Bladder microvascular endothelial cell (primary cell): ENCODE results near the gene USP32. TPM values are rescaled to one million over a fixed set of nuclear protein-coding genes. Genes with fewer than 3 reads are reported as not detected.

Experiments used
- total RNA-seq: library from RNA; depleted of rRNA; stranded (reverse); fragments of >200 nt; gene quantifications from 2 replicates; pipeline ENCODE4 v1.2.3, GENCODE V29; 2014

The USP32 gene
- total RNA-seq, result 27.0 and 72.5 TPM in 2 replicates

GRCh38 chr17:60392042-60392844, at the start of gene USP32:
Gene USP32, minus strand, starts transcription at chr17:60392133. Its CDS starts 194 bp downstream, at chr17:60391939.

GRCh38 chr17:60422162-60422665, 30.3 kb upstream of the USP32 start, which contains the start of gene CHCT1:
Gene CHCT1, plus strand, starts transcription at chr17:60422489. Its CDS starts 104 bp downstream, at chr17:60422593.

GRCh38 chr17:60149691-60150582, 242.0 kb downstream of the USP32 start, which contains the start of gene CA4:
Gene CA4, plus strand, starts transcription at chr17:60149973. Its CDS starts 62 bp downstream, at chr17:60150035.

Other genes with a start within 250 kb of the USP32 start
- gene CA4, start 242.2 kb downstream of the USP32 start, total RNA-seq, result 0.65 and 1.0 TPM in 2 replicates
- not detected in 2 replicates for gene CHCT1, start 30.4 kb upstream of the USP32 start, total RNA-seq
- 25.1 and 37.8 TPM in 2 replicates for gene APPBP2, start 134.1 kb upstream of the USP32 start, total RNA-seq
- 24.6 and 28.8 TPM in 2 replicates for gene PPM1D, start 208.1 kb upstream of the USP32 start, total RNA-seq